ENCODE data around the gene PTPRE. TPM values are rescaled to one million over a fixed set of nuclear protein-coding genes. Genes with fewer than 3 reads are reported as not detected.

PTPRE gene
- total RNA-seq, 1 experiment from 2014 or later: 12.3 TPM

DNA sequence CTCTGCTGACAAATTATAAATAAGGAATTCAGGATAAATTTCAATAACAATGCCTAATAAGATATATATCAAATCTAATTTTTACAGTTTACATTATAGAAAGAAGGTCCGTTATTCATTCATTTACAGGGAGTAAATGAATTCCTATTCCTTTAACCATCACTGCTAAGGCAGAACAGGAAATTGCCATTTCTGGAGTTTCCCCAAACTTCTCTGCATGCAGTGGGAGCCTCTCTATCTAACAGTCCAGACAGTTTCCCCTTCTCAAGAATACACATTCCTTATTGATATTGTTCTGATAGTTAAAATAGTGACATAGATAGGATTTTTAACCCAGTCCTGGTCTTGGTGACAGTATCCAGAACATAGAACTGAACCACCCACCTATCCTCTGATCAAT lies 195.0 kb downstream of the PTPRE start:
- H3K4me2 ChIP-seq (ENCODE audit: low read length): no peak overlapping the region
- H3K27ac ChIP-seq (ENCODE audit: low read depth, low read length): no peak overlapping the region
- no TSS peak for BruUV-seq (replicated peaks)
- CTCF ChIA-PET: no interaction called here
- 0 out of 2 replicates have a peak, but pooled peaks cover 5% of the 10 kb centered on the region for H4K20me1 ChIP-seq (ENCODE audit: insufficient read depth)
- peaks cover 88 to 99% of the 10 kb centered on the region in 2 experiments for H3K36me3 ChIP-seq (ENCODE audit: control insufficient read depth in 1 of 2, insufficient read depth in 2 of 2, low read length in 2 of 2)
- TF ChIP-seq, protein P1, sequence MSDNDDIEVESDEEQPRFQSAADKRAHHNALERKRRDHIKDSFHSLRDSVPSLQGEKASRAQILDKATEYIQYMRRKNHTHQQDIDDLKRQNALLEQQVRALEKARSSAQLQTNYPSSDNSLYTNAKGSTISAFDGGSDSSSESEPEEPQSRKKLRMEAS (IDR thresholded peaks at IDR 0.05): no peak
- TF ChIP-seq FOSL1 (IDR thresholded peaks at IDR 0.05; ENCODE audit: low read depth): no peak
- TF ChIP-seq, protein P2, sequence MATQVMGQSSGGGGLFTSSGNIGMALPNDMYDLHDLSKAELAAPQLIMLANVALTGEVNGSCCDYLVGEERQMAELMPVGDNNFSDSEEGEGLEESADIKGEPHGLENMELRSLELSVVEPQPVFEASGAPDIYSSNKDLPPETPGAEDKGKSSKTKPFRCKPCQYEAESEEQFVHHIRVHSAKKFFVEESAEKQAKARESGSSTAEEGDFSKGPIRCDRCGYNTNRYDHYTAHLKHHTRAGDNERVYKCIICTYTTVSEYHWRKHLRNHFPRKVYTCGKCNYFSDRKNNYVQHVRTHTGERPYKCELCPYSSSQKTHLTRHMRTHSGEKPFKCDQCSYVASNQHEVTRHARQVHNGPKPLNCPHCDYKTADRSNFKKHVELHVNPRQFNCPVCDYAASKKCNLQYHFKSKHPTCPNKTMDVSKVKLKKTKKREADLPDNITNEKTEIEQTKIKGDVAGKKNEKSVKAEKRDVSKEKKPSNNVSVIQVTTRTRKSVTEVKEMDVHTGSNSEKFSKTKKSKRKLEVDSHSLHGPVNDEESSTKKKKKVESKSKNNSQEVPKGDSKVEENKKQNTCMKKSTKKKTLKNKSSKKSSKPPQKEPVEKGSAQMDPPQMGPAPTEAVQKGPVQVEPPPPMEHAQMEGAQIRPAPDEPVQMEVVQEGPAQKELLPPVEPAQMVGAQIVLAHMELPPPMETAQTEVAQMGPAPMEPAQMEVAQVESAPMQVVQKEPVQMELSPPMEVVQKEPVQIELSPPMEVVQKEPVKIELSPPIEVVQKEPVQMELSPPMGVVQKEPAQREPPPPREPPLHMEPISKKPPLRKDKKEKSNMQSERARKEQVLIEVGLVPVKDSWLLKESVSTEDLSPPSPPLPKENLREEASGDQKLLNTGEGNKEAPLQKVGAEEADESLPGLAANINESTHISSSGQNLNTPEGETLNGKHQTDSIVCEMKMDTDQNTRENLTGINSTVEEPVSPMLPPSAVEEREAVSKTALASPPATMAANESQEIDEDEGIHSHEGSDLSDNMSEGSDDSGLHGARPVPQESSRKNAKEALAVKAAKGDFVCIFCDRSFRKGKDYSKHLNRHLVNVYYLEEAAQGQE (IDR thresholded peaks at IDR 0.05; ENCODE audit: low read depth): no peak
- no peak for TF ChIP-seq ELF1 (IDR thresholded peaks at IDR 0.05; ENCODE audit: borderline replicate concordance, low read depth)
- no peak for TF ChIP-seq RAD21 (IDR thresholded peaks at IDR 0.05; ENCODE audit: low read depth)
- TF ChIP-seq, protein P3, sequence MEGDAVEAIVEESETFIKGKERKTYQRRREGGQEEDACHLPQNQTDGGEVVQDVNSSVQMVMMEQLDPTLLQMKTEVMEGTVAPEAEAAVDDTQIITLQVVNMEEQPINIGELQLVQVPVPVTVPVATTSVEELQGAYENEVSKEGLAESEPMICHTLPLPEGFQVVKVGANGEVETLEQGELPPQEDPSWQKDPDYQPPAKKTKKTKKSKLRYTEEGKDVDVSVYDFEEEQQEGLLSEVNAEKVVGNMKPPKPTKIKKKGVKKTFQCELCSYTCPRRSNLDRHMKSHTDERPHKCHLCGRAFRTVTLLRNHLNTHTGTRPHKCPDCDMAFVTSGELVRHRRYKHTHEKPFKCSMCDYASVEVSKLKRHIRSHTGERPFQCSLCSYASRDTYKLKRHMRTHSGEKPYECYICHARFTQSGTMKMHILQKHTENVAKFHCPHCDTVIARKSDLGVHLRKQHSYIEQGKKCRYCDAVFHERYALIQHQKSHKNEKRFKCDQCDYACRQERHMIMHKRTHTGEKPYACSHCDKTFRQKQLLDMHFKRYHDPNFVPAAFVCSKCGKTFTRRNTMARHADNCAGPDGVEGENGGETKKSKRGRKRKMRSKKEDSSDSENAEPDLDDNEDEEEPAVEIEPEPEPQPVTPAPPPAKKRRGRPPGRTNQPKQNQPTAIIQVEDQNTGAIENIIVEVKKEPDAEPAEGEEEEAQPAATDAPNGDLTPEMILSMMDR (IDR thresholded peaks at IDR 0.05 in 2 of 3, conservative IDR thresholded peaks at IDR 0.05 in 1 of 3; ENCODE audit: borderline replicate concordance in 1 of 3, insufficient read depth in 1 of 3, low read depth in 2 of 3, low read length in 2 of 3): no peak
- no peak for TF ChIP-seq JUND (IDR thresholded peaks at IDR 0.05)
- no peak for TF ChIP-seq SIN3A (IDR thresholded peaks at IDR 0.05; ENCODE audit: low read depth)
- no peak for TF ChIP-seq POLR2A (IDR thresholded peaks at IDR 0.05; ENCODE audit: borderline replicate concordance, extremely low read depth, insufficient read depth, insufficient read length)
- no peak for TF ChIP-seq SRF (IDR thresholded peaks at IDR 0.05; ENCODE audit: low read depth)
- TF ChIP-seq, protein P4, sequence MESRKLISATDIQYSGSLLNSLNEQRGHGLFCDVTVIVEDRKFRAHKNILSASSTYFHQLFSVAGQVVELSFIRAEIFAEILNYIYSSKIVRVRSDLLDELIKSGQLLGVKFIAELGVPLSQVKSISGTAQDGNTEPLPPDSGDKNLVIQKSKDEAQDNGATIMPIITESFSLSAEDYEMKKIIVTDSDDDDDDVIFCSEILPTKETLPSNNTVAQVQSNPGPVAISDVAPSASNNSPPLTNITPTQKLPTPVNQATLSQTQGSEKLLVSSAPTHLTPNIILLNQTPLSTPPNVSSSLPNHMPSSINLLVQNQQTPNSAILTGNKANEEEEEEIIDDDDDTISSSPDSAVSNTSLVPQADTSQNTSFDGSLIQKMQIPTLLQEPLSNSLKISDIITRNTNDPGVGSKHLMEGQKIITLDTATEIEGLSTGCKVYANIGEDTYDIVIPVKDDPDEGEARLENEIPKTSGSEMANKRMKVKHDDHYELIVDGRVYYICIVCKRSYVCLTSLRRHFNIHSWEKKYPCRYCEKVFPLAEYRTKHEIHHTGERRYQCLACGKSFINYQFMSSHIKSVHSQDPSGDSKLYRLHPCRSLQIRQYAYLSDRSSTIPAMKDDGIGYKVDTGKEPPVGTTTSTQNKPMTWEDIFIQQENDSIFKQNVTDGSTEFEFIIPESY (IDR thresholded peaks at IDR 0.05; ENCODE audit: extremely low read depth, insufficient replicate concordance, low read length): no peak
- TF ChIP-seq TCF7L2 (IDR thresholded peaks at IDR 0.05; ENCODE audit: borderline replicate concordance, extremely low read depth, insufficient read depth, insufficient read length): no peak
- TF ChIP-seq POLR2AphosphoS5 (IDR thresholded peaks at IDR 0.05; ENCODE audit: low read depth, low read length): no peak
- TF ChIP-seq EZH2phosphoT487 (IDR thresholded peaks at IDR 0.05; ENCODE audit: borderline replicate concordance): no peak
- TF ChIP-seq EGR1 (IDR thresholded peaks at IDR 0.05; ENCODE audit: low read depth): no peak
- TF ChIP-seq ZFX (IDR thresholded peaks at IDR 0.05): no peak
- TF ChIP-seq SP1 (IDR thresholded peaks at IDR 0.05; ENCODE audit: low read depth): no peak
- TF ChIP-seq CBX3 (IDR thresholded peaks at IDR 0.05; ENCODE audit: low read depth): no peak
- TF ChIP-seq, protein P5, sequence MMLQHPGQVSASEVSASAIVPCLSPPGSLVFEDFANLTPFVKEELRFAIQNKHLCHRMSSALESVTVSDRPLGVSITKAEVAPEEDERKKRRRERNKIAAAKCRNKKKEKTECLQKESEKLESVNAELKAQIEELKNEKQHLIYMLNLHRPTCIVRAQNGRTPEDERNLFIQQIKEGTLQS (IDR thresholded peaks at IDR 0.05): no peak
- peaks cover 78% of the 10 kb centered on the region for H3K79me2 ChIP-seq (ENCODE audit: insufficient read depth, low read length)
- no peak overlapping the region for H3K9ac ChIP-seq (ENCODE audit: low read length)
- H3K4me3 ChIP-seq (replicated peaks in 1 of 2; ENCODE audit: low read depth in 1 of 2, low read length in 2 of 2): no peak overlapping the region
- H3K27me3 ChIP-seq (ENCODE audit: insufficient read depth, low read length): no peaks in the 10 kb centered on the region
- RAD21 ChIA-PET (ENCODE audit: low non-redundant PET in 1 of 2, low total read pairs in 2 of 2, uncharacterized antibody in 2 of 2, unreplicated experiment in 2 of 2): no interaction called here
- DNase-seq (ENCODE audit: low read depth, low spot score) (no peak), ATAC-seq (no peak)
- no peaks in the 10 kb centered on the region for H3K9me2 ChIP-seq (ENCODE audit: insufficient read depth)
- POLR2A ChIA-PET: no interaction called here
- intact Hi-C loops (cut with micrococcal nuclease): no loop called here
- H3K9me3 ChIP-seq (ENCODE audit: control insufficient read depth in 1 of 2, insufficient read depth in 1 of 2, low read depth in 1 of 2, low read length in 2 of 2): no peaks in the 10 kb centered on the region
- H3K4me1 ChIP-seq (ENCODE audit: control insufficient read depth in 1 of 2, insufficient read depth in 2 of 2, low read length in 2 of 2): no peaks in the 10 kb centered on the region
- no peak overlapping the region for H2AFZ ChIP-seq (ENCODE audit: low read depth, low read length, poor library complexity, severe bottlenecking)

Measured in HCT116 (cell line).